Measurements from ENCODE around the gene PEX3. TPM values are rescaled to one million over a fixed set of nuclear protein-coding genes. Genes with fewer than 3 reads are reported as not detected.
A peak's percentile ranks its signal among the peaks of the same experiment; 100 is the strongest.

Gene PEX3
- total RNA-seq, 1 experiment from 2014 or later: 13.5 TPM

GRCh38 chr6:143451531-143451930, 926 bp downstream of the PEX3 start:
- ATAC-seq (no peak), DNase-seq (ENCODE audit: low spot score) (no peak)
- Mint-ChIP-seq H3K9me3 (no peaks in the 10 kb centered on the region), H3K36me3 (no peaks in the 10 kb centered on the region), H3K27ac (0 out of 2 replicates have a peak overlapping the region, but pooled peaks have one; percentile 82), H3K27me3 (ENCODE audit: low read depth) (no peaks in the 10 kb centered on the region), H3K4me1 (peaks cover 13% of the 10 kb centered on the region), H3K4me3 (peak overlapping the region; percentile 94)
- TF ChIP-seq TEAD4 (CRISPR knock-in tag; IDR thresholded peaks at IDR 0.05) (no peak), NFATC4 (CRISPR knock-in tag; IDR thresholded peaks at IDR 0.05) (no peak), ATF3 (CRISPR knock-in tag; conservative IDR thresholded peaks at IDR 0.05) (no peak), FOXP1 (CRISPR knock-in tag; IDR thresholded peaks at IDR 0.05; ENCODE audit: borderline replicate concordance) (no peak), FOXP4 (CRISPR knock-in tag; IDR thresholded peaks at IDR 0.05) (no peak), ATF1 (CRISPR knock-in tag; IDR thresholded peaks at IDR 0.05) (no peak), ELF4 (CRISPR knock-in tag; IDR thresholded peaks at IDR 0.05; ENCODE audit: low read depth) (no peak), GTF2I (CRISPR knock-in tag; conservative IDR thresholded peaks at IDR 0.05) (no peak), ZNF219 (CRISPR knock-in tag; IDR thresholded peaks at IDR 0.05; ENCODE audit: borderline replicate concordance) (no peak), HMGA2 (CRISPR knock-in tag; IDR thresholded peaks at IDR 0.05) (no peak)
- TF ChIP-seq, protein P1, sequence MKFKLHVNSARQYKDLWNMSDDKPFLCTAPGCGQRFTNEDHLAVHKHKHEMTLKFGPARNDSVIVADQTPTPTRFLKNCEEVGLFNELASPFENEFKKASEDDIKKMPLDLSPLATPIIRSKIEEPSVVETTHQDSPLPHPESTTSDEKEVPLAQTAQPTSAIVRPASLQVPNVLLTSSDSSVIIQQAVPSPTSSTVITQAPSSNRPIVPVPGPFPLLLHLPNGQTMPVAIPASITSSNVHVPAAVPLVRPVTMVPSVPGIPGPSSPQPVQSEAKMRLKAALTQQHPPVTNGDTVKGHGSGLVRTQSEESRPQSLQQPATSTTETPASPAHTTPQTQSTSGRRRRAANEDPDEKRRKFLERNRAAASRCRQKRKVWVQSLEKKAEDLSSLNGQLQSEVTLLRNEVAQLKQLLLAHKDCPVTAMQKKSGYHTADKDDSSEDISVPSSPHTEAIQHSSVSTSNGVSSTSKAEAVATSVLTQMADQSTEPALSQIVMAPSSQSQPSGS (CRISPR knock-in tag; IDR thresholded peaks at IDR 0.05; ENCODE audit: borderline replicate concordance, low read depth): no peak
- POLR2A ChIA-PET: no interaction called here
- CTCF ChIA-PET: interaction anchor here (1.9 kb wide), 1 partner anchor 62 kb away, joined by 6 read pairs; no protein-coding TSS in a partner anchor

DNA sequence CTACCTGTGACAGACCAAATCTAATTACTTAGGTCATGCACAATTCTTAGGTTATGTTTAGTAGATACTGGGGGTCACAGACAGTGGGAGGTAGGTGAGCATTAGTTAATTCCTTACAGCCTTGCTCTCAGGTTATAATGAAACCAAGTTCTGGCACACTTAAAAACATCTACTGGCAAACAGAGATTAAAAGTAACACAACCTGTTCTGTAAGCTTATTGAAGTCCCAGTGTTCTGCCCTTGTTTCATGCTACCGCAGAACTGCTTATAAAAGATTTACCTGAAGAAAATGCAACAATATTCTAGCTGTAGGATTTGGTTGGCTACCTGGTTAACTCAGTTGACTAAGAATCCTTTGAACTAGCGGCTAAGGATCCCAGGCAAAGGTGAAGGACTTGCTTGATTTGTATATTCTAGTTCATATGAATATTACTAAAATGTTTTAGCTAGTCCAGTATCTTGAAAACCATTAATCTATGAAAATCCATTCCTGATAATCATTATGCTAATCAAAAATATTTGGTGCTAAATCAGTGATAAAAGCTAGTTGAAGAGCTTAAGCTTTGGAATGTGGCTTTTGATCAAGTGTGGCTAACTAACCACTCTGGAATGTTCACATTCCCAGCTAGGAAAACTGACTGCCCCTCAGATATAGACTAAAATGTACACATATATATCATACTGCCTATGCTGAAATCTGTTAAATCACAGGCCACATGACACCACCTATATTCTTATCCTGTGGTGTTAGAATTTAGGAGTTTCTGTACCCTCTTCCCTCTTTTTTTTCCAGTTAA, 7.2 kb downstream of the PEX3 start:
- H3K36me3 Mint-ChIP-seq: no peaks in the 10 kb centered on the region
- DNase-seq (ENCODE audit: low spot score) (no peak), ATAC-seq (no peak)
- ChIA-PET CTCF (no interaction called here), POLR2A (no interaction called here)
- H3K4me1 Mint-ChIP-seq: no peaks in the 10 kb centered on the region
- H3K9me3 Mint-ChIP-seq: no peaks in the 10 kb centered on the region
- H3K27me3 Mint-ChIP-seq (ENCODE audit: low read depth): no peaks in the 10 kb centered on the region
- no peak overlapping the region for H3K27ac Mint-ChIP-seq
- no peak overlapping the region for H3K4me3 Mint-ChIP-seq
- TF ChIP-seq NR1H2 (CRISPR knock-in tag; IDR thresholded peaks at IDR 0.05): no peak
- TF ChIP-seq IRF2 (CRISPR knock-in tag; IDR thresholded peaks at IDR 0.05; ENCODE audit: borderline replicate concordance, low read depth): no peak
- TF ChIP-seq GTF2I (CRISPR knock-in tag; conservative IDR thresholded peaks at IDR 0.05): no peak
- no peak for TF ChIP-seq ZNF263 (CRISPR knock-in tag; IDR thresholded peaks at IDR 0.05; ENCODE audit: low read depth)
- no peak for TF ChIP-seq MYBL2 (CRISPR knock-in tag; IDR thresholded peaks at IDR 0.05)
- TF ChIP-seq CBFB (CRISPR knock-in tag; IDR thresholded peaks at IDR 0.05; ENCODE audit: low read depth): no peak
- TF ChIP-seq ZNF425 (CRISPR knock-in tag; conservative IDR thresholded peaks at IDR 0.05): no peak
- TF ChIP-seq ARID4B (CRISPR knock-in tag; IDR thresholded peaks at IDR 0.05; ENCODE audit: borderline replicate concordance): no peak
- TF ChIP-seq, protein P2, sequence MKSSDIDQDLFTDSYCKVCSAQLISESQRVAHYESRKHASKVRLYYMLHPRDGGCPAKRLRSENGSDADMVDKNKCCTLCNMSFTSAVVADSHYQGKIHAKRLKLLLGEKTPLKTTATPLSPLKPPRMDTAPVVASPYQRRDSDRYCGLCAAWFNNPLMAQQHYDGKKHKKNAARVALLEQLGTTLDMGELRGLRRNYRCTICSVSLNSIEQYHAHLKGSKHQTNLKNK (CRISPR knock-in tag; IDR thresholded peaks at IDR 0.05): no peak
- TF ChIP-seq TP53 (CRISPR knock-in tag; IDR thresholded peaks at IDR 0.05): no peak
- no peak for TF ChIP-seq HMGXB4 (CRISPR knock-in tag; IDR thresholded peaks at IDR 0.05)
- no peak for TF ChIP-seq NFATC4 (CRISPR knock-in tag; IDR thresholded peaks at IDR 0.05)
- no peak for TF ChIP-seq ZNF396 (CRISPR knock-in tag; IDR thresholded peaks at IDR 0.05; ENCODE audit: borderline replicate concordance)

Measured in WTC11 (cell line).